Activated CD8-positive, alpha-beta memory T cell treated with anti-CD3 and anti-CD28 coated beads, Interleukin-2, amount 50 U/mL, for 1 hour (primary cell): Measurements from ENCODE around the gene LIPF.
"Not testable (repeated sequence)": the region's sequence is repeated elsewhere in the genome, so short reads cannot be mapped to it uniquely, and the experiment has no call there.

Source experiments
- DNase-seq: peaks from one replicate; pipeline ENCODE4 v3.0.0-alpha.2; 2020; ENCODE audit errors: extremely low read depth

LIPF gene

DNA sequence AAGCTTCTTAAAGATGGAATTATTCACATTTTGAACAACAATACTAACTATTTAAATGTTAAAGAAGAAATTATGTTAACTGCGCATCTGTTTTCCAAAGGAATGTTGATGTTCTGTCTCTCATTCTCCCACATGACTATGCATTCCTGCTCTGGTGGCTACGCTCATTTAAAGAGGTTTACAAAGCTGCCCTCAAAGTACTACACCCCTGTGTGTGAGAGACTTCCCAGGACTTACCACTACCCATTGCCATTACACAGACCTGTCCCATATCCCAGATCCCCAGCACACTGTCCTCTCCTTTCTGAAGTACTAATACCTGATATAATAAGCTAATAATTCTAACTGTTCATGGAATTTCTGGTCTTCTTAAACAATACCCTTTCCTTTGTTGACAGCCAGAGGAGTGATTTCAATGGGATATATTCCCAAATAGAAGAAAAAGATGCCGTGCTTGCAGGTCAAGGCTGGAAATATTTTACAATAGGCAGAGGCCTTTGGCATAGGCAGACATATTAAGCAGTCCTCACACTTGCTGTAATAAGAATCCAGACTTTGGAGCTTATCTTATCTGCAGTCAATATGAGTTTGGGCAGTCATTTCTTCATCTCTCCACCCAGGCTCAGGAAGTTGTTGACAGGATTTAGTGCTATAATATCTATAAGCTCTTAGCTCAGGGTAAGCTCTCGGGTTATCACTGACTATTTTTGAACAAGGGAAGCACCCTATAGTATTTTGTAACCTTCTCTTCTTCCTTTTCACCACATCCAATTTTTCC lies 12.2 kb downstream of the LIPF start:
- no peak for DNase-seq

DNA sequence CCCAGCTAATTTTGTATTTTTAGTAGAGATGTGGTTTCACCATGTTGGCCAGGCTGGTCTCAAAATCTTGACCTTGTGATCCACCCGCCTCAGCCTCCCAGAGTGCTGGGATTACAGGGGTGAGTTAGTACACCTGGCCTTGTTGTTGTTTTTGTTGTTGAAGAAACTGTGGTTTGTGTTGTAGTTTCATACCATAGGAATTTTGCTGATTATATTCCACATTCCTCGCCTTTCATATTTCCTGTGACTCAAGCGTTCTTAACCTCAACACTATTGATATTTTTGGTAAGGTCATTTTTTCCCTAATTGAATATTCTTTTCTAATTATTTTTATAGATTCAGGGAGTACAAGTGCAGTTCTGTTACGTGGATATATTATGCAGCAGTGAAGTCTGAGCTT lies 16.7 kb downstream of the LIPF start:
- DNase-seq = no peak

DNA sequence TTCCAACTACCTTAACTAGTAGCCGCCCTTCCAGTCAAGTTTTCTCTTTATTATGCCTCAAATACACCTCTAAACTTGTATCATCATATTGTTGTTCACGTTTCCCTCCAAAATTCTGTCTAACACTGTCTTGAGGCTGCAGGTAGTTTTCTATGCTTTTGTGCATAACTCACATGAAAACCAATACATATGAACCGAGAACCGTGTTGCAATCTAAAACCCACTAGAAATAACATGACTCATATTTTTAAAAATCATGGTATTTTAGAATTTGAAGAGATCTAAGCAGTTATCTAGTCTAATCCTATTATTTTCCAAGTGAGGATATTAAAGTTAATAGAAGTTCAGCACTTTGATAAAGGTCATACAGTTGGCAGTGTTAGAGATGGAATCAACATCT lies 18.2 kb downstream of the LIPF start:
- DNase-seq = no peak

DNA sequence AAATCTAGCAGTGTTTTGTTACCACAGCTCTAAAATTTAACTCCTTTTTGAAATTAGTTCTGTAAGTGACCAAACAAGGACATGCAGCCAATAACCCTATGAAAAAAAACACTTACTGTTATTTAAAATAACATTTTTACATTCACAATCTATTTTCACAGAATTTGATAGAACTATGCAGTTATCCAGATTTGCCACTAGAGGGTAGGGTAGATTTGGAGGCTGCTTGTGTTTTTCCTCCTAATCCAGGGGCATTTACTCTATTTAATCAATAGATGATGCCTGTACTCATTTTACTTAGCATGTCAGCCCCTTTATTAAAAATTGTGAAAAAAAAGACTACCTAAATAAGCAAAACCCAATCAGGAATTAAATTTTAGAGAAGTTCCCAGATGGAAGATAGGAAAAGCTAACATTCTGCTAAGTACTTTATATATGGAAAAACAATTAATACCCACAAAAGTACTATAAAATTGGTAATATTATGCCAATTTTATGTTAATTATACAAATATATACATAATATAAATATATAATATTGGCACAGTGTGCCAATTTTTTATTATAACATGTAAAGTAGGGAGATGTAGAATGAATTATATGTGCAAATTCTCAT lies 23.7 kb downstream of the LIPF start:
- DNase-seq = no peak

DNA sequence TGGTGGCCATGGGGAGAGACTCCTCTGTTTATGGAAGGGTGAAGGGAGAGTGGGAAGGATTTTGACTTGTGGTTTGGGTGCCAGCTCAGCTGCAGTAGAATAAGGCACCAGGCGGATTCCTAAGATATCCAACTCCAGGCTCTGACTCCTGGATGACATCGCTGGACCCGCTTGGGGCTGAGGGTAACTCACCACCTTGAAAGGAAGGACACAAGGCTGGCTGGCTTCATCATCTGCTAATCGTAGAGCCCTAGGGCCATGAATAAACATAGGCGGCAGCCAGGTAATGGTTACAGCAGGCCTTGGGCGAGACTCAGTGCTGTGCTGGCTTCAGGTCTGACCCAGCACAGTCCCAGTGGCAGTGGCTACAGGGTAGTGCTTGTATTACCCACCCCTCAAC lies 25.1 kb downstream of the LIPF start:
- no peak for DNase-seq

DNA sequence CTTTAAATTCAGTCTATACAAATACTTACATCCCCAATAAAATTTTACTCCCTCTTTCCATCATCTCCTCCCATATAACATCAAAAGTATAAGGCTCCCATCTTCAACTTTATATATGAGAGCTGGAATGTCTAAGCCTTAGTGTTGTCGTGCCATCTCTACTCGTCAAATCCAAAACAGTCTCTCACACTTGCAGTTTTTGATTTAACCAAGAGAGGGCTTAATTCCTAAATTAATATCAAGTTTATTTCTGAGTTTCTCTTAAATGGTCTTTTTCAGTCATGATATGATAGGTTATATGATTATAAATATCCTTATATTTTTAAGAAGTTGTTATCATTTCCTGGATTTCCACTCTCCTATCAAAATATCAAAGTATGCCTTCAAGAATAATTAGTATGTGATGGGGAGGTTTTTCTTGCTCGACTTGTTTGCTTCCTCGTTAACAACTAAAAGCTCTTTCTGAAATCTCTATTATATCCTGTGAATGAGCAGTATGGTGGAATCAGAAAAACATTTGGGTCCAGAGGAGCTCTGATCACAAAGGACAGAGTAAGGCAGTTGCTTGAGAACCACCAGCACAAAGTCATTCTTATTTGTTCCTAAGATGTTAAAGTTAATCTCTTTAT lies 29.3 kb downstream of the LIPF start:
- no peak for DNase-seq

DNA sequence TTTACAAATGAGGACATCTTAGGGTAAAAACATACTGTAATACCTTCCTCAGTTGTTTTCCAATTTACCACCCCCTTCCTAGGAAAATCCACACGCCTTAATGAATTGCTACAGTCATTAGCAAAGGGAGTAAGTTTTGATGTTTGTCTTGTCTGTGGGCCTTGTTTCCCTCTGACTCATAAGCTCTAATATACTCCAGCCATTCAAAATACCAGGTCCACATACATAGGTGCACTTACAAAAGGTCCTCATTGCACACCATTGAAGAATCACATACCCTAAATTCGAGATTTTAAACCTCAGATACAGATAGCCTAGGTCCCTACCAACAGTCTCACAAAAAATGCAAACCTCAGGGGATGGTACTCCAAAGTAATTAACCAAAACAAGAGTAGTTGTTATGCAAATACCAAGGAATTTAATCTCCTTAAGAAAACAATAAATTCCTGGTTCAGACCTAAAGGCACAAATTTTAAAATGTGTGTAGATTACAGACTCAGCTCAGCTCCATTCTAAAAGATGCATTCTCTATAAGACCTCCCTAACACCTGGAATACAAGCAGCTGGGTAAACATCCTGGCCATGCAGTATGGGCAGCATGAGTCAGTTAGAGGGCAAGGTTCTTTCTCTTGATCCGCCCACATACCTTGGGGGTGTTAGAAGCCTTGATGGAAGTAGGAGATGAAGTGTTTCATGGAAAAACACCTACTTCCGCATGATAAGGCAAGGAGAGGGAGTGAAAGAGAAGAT lies 38.8 kb downstream of the LIPF start:
- no peak for DNase-seq

DNA sequence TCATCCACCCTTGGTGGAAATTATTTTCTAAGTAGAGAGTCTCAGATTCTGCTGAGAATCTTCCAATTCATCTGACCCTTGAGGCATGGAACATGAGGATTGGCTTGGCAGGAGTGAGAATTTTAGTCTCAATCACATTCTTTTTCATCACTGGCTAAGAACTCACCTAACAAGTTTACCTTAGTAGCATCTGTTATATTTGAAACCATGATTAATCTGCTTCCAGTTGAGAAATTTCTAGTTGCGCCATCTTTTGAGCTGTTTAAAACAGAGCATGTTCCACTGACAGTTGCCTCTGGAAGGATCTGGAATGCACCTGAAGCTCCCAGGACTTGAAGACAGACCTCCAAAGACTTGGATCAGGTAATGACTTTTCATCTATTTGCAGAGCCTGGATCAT lies 41.7 kb downstream of the LIPF start, which contains the start of gene LIPK:
Gene LIPK (plus strand): TSS at position 292 of the 400 bp plus-strand sequence. CDS start 18,295 bp downstream, outside the sequence.
- DNase-seq = no peak

DNA sequence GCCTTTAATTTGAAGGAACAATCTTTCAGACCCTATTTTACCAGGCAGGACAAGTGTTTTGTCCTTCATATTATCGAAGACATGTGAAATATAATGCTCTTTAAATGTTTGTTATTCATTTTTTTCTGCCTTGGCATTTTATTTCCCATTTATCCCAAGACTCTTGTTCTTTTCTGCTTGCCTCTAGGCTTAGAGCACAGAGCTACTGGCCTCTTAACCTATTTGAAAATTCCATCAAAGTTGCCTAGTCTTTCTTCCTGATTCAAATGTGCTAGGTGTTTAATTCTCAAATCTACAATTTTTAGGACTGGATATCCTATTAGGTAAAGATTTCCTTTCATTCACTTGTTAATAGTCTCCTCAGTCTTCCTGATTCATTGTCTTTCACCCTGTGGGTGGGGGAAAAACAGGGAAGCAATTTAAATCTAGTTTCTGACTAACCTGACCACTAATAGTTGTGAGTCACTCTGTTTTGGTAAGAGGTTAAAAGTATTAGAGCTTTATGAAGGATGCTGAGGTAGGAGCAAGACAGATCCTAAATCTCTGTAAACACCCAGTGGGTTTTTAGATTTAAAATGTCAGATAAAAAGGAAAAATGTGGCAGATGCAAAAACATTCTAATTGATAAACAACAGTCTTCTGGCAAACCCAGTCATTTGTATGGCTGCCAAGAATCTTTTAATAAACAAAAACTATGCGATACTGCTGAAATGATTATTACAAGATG lies 43.4 kb downstream of the LIPF start:
- DNase-seq = no peak

DNA sequence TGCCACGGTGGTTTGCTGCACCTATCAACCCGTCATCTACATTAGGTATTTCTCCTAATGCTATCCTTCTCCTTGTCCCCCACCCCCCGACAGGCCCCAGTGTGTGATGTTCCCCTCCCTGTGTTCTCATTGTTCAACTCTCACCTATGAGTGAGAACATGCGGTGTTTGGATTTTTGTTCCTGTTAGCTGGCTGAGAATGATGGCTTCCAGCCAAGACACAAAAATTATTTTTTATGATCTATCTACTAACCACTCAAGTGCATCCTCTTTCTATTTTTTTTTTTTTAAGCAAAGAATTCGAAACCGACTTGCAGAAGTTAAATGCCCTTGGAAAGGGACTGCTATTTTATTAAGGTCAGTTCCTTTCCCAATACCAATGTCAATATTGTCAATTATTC lies 45.1 kb downstream of the LIPF start:
- not testable (repeated sequence) for DNase-seq

DNA sequence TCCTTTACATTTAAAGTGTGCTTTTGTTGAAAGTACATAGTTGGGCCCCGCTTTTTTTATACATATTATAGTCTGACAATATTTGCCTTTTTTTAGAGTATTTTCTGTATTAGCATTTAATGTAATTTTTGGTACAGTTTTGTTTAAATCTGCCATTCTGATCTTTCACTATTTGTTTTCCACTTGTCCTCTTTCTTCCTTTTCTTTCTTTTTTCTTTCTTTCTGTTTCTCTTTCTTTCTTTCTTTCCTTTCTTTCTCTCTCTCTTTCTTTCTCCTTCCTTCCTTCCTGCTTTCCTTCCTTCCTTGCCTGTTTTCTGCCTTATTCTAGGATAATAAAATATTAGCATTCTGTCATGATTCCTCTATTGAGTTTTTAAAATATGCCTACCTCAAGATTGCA lies 51.3 kb downstream of the LIPF start:
- DNase-seq = no peak

DNA sequence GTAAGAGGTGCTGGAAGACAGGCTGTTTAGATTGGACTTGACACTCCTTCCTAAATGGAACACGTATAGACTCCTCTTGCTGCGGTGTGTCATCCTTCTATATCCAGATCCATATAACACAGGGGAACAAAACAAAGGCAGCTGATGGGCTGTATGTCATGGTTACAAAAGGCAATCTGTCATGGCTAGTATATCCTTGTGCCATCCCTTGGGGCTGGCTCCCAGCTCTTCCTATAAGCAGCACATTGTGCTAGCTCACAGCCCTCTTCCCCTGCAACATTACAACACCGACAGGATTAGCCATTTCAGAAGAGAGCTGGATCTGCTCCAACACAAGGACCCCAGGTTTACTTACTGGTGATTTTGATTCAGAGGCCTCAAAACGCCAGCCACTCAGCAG lies 57.1 kb downstream of the LIPF start:
- DNase-seq = no peak

DNA sequence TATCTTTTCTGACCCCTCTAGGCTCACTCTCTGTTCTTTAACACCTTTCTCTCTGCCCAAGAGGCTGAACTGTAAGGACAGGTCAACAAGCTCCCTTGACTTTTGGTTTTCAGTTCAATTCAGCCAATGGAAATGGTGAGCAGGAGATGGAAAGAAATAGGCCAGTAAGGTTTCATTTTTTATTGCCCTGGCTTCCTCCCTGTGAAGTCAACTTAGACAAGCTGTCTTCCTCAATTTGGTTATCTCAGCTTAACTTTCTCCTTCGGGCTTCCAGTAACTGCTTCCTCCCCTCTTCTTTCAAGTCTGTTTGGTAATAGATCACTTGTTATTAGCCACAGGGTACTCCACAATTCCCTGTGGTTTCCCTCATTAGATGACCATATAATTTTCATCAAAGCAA lies 61.6 kb downstream of the LIPF start:
- DNase-seq = no peak

DNA sequence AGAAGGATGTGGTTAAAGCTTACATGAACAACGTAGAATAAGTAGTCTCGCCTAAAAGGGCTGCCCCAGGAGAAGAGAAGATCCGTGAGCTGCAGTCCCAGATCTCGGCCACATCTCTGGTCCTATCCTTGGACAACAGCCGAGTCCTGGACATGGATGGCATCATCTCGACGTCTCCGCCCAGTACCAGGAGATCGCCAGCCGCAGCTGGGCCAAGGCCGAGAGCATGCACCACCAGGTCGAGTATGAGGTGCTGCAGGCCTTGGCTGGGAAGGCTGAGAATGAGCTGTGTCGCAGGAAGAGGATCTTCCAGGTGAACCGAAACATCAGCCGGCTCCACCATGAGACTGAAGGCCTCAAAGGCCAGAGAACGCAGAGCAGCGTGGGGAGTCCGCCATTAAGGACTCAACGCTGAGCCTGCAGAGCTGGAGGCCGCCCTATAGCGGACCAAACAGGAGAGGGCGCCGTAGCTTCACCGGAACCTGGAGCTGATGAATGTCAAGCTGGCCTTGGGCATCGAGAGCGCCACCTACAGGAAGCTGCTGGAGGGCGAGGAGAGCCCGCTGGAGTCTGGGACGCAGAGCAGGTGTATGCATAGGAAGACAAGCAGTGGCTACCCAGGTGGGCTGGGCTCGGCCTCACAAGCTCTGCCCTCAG lies 64.0 kb downstream of the LIPF start:
- no peak for DNase-seq
